H7 (cell line): ENCODE results near the gene GSN. TPM values are rescaled to one million over a fixed set of nuclear protein-coding genes. Genes with fewer than 3 reads are reported as not detected.
A peak's percentile ranks its signal among the peaks of the same experiment; 100 is the strongest.

Experiments
- DNase-seq: peaks from one replicate; pipeline ENCODE4 v3.0.0; 2012
- H3K27me3 ChIP-seq: 2 replicates; pipeline ENCODE4 v1.6.0; 2011; ENCODE audit warnings: mild to moderate bottlenecking, low read length; ENCODE audit not compliant: control insufficient read depth, insufficient read depth
- H3K36me3 ChIP-seq: replicated peaks from 2 replicates; pipeline ENCODE4 v1.5.1; 2011; ENCODE audit warnings: low read length; ENCODE audit not compliant: control insufficient read depth, insufficient read depth
- H3K4me3 ChIP-seq: 2 replicates; pipeline ENCODE4 v1.5.1; 2011; ENCODE audit warnings: low read depth, mild to moderate bottlenecking, control low read depth, low read length, moderate library complexity; ENCODE audit not compliant: insufficient read depth
- total RNA-seq: library from RNA; depleted of rRNA; stranded (reverse); fragments of >200 nt; shearing (Covaris generic); gene quantifications from 2 replicates; pipeline ENCODE4 v1.2.3, GENCODE V29; 2014

Gene GSN
- total RNA-seq, 1 experiment from 2014 or later: 73.0 TPM

DNA sequence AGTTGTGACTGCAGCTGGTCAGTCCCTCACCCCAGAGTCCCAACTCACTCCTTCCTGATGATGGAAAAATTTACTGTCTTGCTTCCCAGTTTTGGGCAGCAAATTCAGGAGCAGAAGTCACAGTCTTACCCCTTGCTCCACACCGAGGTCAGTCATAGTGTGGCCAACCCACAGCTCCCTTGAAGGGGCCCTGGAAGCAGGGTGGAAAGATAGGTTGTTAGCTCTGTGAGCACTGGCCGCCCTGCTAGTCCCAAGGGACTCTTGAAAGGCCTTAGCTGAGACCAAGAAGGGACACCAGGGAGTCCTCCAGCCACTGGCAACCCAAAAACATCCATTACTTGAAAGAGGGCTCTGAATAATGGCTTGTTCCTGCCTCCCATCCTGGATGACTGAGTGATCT is 40.0 kb downstream of the GSN start:
- DNase-seq: no peak
- H3K36me3 ChIP-seq: no peaks in the 10 kb centered on the region
- no peaks in the 10 kb centered on the region for H3K27me3 ChIP-seq
- no peak overlapping the region for H3K4me3 ChIP-seq

DNA sequence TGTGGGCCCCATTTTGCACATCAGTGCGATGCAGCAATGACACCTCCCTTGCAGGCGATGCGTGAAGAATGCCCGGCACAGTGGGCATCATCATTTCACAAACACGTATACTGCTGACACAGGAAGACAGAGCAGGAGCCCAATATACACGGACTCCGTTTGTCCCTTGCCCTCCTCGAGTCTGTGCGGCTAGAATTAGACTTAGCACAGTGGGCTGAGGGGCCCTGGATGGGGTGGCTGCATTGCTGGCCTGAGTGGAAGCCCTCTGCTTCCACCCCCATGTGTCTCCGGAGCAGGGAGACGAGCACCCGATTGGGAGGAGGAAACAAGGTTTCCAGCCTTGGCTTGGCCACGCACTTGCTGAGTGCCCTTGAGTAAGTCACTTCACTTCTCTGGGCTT is 40.8 kb downstream of the GSN start:
- Histone ChIP-seq H3K36me3 (no peaks in the 10 kb centered on the region), H3K4me3 (no peak overlapping the region), H3K27me3 (no peaks in the 10 kb centered on the region)
- no peak for DNase-seq

DNA sequence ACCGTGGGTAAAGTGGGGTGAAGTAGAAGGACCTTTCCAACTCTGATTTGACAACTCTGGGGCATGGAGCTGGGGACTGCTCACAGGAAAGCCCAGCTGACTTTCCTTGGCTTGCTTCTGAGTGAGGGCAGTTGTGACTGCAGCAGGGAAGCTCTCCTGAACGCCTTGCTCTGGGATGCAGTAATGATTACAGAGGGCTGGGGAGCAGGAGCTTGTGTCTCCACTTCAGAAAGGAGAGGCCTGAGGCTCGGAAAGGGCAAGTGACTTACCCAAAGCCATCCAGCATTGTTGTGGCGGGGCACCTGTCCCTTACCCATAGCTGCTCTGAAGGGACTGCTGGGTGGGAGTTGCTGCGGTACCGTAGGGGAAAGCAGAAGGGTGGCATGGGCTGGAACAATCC is 41.2 kb downstream of the GSN start:
- no peak for DNase-seq
- Histone ChIP-seq H3K4me3 (no peak overlapping the region), H3K27me3 (no peaks in the 10 kb centered on the region)

DNA sequence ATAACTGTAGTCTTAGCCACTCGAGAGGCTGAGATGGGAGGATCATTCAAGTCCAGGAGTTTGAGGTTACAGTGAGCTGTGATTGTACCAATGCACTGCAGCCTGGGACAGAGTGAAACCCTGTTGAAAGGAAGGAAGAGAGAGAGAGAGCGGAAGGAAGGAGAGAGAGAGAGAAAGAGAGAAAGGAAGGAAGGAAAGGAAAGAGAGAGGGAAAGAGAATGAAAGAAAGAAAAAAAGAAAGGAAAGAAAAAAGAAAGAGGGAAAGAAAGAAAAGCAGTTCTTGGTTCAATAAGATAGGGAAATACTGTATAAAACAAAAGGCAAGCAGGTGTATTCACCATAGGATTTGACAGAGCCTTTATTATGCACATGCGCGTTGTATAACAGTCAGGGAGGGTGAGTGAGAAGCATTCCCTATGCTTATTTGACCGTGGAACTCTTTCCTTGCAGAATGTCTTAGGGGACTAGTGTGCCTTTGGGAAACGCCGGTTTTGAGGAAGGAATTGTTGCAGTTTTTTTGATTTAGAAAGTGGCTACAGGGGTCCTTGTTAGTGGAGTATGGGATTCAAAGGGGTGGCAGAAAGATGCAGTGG is 42.0 kb downstream of the GSN start:
- Histone ChIP-seq H3K27me3 (no peaks in the 10 kb centered on the region), H3K36me3 (no peaks in the 10 kb centered on the region), H3K4me3 (no peak overlapping the region)
- DNase-seq: no peak

More for the DNA sequence above, 41.2 kb downstream of the GSN start:
- H3K36me3 ChIP-seq: no peaks in the 10 kb centered on the region

DNA sequence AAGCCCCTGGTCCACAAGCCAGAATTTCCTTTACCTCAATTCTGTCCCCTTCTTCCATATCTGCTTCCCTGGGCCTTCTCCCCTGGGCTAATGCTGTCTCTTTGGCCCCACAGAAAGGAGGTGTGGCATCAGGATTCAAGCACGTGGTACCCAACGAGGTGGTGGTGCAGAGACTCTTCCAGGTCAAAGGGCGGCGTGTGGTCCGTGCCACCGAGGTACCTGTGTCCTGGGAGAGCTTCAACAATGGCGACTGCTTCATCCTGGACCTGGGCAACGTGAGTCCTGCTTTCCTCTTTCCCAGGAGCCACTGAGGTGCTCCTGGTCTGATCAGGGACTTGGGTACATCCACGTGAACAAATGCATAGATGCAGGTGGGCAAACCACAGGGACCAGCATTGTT is 42.6 kb downstream of the GSN start:
- H3K4me3 ChIP-seq: no peak overlapping the region
- no peaks in the 10 kb centered on the region for H3K27me3 ChIP-seq
- no peaks in the 10 kb centered on the region for H3K36me3 ChIP-seq
- no peak for DNase-seq

DNA sequence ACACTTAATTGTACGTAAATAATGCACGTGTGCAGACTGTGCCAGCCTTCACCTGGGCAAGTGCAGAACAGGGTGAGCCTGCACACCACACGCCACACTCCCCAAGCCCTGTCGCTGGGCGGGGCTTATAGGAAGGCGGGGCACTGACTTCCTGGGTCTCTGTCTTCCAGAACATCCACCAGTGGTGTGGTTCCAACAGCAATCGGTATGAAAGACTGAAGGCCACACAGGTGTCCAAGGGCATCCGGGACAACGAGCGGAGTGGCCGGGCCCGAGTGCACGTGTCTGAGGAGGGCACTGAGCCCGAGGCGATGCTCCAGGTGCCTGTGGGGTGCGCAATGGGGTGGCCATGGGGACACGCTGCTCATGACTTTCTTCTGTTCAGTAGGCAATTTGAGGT is 44.2 kb downstream of the GSN start:
- DNase-seq: no peak
- no peaks in the 10 kb centered on the region for H3K27me3 ChIP-seq
- no peaks in the 10 kb centered on the region for H3K36me3 ChIP-seq
- no peak overlapping the region for H3K4me3 ChIP-seq

DNA sequence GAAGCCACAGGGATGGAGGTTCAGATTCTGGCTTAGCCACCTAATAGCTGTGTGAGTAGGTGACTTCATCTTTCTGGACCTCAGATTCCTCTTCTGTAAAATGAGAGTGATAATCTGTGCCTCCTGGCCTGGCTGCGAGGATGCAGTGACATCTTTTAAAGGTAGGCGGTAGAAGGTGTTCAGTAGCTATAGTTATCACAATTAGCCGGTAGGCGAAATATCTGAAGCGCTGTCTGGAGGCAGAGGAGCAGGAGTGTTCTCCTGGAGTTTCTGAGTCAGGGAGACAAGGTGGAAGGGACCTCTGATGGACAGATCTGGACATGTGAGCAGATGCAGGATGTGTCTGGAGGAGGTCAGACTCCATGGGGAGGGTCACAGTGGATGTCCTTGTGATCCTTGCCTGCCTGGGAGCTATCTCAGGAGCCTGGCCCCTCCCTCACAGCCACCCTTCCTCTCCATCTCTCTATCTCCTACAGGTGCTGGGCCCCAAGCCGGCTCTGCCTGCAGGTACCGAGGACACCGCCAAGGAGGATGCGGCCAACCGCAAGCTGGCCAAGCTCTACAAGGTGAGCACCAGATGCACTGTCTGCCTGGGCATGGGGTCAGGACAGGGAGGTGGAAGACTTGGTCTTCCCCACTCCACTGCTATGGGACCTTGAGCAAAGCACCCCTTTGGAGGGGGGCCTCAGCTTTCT is 45.6 kb downstream of the GSN start:
- no peak for DNase-seq
- H3K27me3 ChIP-seq: no peaks in the 10 kb centered on the region
- H3K4me3 ChIP-seq: no peak overlapping the region

DNA sequence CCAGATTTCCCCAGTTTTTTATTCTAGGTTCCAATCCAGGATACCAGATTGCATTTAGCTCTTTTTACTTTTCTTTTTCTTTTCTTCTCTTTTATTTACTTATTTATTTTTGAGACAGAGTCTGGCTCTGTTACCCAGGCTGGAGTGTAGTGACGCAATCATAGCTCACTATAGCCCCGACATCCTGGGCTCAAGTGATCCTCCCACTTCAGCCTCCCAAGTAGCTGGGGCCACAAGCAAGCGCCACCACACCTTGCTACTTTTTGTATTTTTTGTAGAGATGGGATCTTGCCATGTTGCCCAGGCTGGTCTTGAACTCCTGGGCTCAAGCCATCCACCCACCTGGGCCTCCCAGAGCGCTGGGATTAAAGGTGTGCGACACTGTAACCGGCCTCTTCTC is 48.4 kb downstream of the GSN start:
- Histone ChIP-seq H3K4me3 (no peak overlapping the region), H3K36me3 (no peaks in the 10 kb centered on the region), H3K27me3 (no peaks in the 10 kb centered on the region)
- no peak for DNase-seq

More for the DNA sequence above, 45.6 kb downstream of the GSN start:
- H3K36me3 ChIP-seq: no peaks in the 10 kb centered on the region

DNA sequence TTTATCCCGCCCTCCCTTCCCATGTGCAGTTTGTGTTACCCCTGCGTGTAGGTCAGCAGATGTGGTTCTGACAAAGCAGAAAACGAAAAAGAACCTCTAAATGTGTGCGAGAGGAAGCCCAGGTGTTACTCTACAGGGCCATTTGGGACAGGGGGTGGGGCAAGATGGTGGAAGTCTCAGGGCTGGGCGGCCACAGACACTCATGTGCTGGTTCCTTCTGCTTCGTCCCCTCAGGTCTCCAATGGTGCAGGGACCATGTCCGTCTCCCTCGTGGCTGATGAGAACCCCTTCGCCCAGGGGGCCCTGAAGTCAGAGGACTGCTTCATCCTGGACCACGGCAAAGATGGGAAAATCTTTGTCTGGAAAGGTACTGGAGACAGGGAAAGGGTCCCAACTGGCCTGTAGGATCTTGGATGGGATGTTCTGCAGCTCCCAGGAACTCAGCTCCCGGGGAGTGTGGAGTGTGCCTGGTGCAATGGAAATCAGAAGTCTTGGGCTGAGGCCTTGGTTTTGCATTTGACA is 49.0 kb downstream of the GSN start:
- Histone ChIP-seq H3K36me3 (no peaks in the 10 kb centered on the region), H3K27me3 (no peaks in the 10 kb centered on the region), H3K4me3 (no peak overlapping the region)
- DNase-seq: no peak

DNA sequence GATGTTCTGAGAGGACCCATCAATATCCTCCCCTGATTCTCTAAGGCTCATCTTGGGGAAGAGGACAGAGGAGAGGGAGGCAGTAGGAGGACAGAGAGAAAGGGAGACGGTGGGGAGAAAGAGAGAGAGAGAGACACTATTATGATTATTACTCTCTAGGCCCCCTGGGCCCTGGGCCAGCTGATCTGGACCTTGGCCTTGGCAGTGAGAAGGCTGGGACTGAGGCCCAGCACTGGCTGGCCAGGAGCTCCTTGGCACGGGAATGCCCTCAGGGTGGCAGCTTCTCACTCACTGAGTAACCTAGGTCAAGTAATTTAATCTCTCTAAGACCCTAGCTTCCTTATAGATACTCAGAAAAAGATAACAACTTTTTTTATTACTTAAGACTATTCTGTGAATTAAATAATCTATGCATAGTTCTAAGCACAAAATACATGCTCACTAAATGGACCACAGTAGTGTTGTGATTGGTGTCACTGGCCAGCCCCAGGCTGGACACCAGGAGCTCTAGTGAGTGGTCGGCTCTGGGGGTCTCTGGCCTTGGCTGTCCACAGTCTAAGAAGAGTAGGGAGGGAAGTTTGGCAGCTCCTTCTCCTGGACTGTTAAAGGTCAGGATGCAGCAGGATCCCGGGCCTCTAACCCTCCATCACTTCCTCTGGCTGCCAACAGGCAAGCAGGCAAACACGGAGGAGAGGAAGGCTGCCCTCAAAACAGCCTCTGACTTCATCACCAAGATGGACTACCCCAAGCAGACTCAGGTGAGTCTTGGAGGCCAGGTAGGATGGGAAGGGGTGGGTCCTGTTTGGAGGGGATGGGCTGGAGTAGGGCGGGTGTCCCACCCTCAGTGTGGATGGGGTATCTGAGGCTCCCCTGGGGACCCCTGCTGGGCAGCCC is 50.0 kb downstream of the GSN start:
- Histone ChIP-seq H3K4me3 (no peak overlapping the region), H3K36me3 (no peaks in the 10 kb centered on the region), H3K27me3 (no peaks in the 10 kb centered on the region)
- no peak for DNase-seq

DNA sequence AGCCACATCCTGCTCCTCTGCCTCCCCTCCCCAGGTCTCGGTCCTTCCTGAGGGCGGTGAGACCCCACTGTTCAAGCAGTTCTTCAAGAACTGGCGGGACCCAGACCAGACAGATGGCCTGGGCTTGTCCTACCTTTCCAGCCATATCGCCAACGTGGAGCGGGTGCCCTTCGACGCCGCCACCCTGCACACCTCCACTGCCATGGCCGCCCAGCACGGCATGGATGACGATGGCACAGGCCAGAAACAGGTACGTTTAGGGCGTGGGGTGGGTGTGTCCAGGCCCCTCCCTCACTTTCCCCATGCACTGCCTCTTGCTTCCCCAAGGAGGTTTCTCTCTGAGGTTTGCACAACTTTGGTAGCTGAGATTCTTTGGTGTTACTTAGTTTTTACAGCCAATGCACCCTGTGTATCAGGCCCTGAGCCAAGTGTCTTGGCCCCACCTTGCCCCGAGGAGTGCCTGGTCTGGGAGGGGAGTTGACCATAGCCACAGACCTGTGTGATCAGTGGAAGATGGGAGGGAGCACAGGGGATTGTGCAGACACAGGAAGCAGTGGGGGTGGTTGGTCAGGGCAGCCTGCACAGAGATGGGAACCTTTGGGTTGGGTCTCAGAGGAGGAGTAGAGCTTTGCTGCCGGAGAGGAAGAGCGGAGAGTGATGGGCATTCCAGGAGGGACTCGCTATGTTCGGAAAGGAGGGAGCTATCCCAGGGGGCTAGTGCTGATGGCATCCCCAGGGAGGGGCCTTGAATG is 50.8 kb downstream of the GSN start:
- Histone ChIP-seq H3K4me3 (no peak overlapping the region), H3K36me3 (no peaks in the 10 kb centered on the region), H3K27me3 (no peaks in the 10 kb centered on the region)
- DNase-seq: peak; percentile 55

DNA sequence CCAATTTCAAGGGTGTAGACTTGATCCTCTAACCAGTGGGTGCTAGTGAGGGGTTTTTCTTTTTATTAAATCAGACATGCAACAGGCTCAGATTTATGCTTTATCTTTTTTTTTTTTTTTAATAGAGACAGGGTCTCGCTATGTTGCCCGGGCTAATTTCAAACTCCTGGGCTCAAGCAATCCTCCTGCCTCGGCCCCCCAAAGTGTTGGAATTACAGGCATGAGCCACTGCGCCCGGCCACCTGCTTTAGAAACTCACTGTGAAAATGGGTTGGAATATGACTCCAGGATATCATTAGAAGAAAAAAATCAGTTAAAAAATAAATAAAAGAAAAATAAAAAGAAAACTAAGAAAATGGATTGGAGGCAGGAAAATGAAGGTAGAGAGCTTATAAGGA is 51.4 kb downstream of the GSN start:
- no peak overlapping the region for H3K4me3 ChIP-seq

DNA sequence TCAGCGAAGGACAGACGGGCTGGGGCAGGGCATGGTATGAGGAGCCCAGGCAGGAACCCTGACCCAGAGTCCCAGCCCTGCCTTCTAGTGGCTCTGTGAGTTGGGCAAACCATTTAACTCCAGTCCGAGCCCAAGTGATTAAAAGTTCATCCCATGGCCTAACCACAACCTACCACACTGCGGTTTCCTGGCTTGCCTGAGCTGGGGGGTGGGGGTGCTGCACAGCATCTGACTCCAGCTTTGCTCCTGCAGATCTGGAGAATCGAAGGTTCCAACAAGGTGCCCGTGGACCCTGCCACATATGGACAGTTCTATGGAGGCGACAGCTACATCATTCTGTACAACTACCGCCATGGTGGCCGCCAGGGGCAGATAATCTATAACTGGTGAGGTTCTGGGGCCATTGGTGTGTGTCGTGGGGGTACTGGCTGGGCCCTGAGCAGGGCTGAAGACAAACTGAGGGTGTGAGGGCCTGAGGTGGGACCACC is 53.1 kb downstream of the GSN start:
- Histone ChIP-seq H3K4me3 (no peak overlapping the region), H3K27me3 (no peaks in the 10 kb centered on the region), H3K36me3 (no peaks in the 10 kb centered on the region)
- DNase-seq: no peak

More for the DNA sequence above, 51.4 kb downstream of the GSN start:
- no peaks in the 10 kb centered on the region for H3K27me3 ChIP-seq
- no peak for DNase-seq
- no peaks in the 10 kb centered on the region for H3K36me3 ChIP-seq

DNA sequence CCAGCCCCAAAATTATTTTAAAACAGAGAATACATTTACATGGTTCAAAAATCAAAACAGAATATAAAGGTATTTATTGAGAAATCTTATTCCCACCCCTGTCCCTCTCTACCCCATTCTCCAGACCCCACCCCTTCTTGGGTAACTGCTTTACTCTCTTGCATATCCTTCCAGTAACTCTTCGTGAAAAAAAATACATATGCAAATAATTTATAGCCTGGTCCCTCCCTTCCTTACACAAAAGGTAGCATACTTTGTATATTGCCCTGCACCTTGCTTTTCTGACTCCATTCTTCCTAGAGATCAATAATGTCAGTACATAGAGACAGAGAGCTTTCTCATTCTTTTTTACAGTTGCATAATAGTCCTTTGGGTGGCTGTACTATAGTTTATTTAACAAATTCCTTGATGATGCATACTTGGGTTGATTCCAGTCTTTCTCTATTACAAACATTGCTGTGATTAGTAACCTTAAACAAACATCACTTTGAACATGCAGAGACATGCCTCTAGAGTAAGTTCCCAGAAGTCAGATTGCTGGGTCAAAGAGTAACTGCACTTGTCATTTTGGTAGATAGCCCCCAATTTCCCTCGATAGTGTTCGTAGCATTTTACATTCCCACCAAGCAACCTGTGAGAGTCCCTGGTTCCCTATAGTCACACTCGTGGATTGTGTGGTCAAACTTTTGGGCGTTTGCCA is 54.2 kb downstream of the GSN start:
- DNase-seq: no peak
- no peaks in the 10 kb centered on the region for H3K36me3 ChIP-seq
- H3K4me3 ChIP-seq: no peak overlapping the region
- no peaks in the 10 kb centered on the region for H3K27me3 ChIP-seq
